VCaP (cell line): ENCODE results near the gene PSMD5.

Source experiments
- H3K27ac ChIP-seq: fragments of 450-650 bp; 2 replicates; pipeline ENCODE4 v1.5.1; 2017
- TF ChIP-seq, protein P1 (sequence below): fragments of 450-650 bp; conservative IDR thresholded peaks from 2 replicates; pipeline ENCODE4 v1.5.1; 2017; ENCODE audit warnings: mild to moderate bottlenecking, moderate library complexity

The PSMD5 gene

DNA sequence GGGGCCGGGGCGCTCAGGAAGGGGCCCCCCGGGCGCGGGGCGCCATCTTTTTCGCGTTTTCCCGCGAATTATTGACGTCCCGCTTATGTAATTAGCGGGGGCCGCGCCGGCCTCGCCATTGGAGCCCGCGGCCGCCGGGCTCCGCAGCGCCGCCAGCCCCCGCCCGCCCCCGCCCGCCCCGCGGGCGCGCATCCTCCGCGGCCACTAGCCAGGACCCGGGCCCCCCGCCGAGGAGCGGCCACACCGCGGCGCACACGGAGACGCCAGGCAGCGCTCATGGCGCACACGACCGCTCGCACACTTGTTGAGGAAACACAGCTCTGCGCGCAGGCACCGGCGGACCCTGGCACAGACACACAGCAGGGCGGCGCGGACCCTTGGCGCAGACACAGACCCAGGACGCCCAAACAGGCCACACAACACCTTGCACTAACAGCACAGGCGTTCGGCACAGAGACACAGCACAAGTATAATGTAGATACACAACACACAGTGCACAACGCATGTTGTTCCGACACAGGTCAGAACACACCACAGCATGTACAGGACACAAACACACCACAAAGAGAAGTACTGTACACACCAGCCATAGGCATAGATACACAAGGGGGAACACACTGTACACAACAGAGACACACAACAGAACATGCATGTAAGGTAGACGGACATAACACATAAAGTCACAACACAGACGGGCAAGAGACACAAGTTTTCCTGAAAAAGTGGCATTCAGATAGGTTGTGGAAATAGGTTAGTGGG is 34.7 kb upstream of the PSMD5 start:
- peak overlapping the region; percentile 94 for H3K27ac ChIP-seq
- TF ChIP-seq, protein P1, sequence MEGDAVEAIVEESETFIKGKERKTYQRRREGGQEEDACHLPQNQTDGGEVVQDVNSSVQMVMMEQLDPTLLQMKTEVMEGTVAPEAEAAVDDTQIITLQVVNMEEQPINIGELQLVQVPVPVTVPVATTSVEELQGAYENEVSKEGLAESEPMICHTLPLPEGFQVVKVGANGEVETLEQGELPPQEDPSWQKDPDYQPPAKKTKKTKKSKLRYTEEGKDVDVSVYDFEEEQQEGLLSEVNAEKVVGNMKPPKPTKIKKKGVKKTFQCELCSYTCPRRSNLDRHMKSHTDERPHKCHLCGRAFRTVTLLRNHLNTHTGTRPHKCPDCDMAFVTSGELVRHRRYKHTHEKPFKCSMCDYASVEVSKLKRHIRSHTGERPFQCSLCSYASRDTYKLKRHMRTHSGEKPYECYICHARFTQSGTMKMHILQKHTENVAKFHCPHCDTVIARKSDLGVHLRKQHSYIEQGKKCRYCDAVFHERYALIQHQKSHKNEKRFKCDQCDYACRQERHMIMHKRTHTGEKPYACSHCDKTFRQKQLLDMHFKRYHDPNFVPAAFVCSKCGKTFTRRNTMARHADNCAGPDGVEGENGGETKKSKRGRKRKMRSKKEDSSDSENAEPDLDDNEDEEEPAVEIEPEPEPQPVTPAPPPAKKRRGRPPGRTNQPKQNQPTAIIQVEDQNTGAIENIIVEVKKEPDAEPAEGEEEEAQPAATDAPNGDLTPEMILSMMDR, result peak; percentile 60

DNA sequence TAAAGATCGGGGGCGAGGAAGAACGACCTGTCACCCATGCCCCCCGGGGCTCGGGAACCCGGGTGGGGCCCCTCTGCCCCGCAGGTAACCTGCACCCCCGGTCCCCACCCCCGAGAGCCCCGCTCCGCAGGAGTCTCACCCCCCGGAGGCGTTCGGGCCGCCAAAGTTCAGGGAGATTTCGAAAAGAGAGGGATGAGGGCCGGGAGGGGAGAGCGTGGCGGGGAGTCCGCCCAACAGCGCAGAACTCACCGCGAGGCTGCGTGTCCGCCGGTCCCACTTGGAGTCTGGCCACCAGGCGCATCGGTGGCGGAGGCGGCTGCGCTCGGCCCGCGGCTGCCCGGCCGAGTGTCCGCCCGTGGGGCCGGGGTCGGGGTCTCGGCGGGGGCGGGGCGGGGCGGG is 34.1 kb upstream of the PSMD5 start, which contains the start of gene PHF19:
Gene PHF19 (minus strand): TSS at position 347 of the 399 bp plus-strand sequence. CDS start 2,447 bp downstream, outside the sequence.
- H3K27ac ChIP-seq, result peak within 1 kb of the TSS; percentile 94
- TF ChIP-seq, protein P1, result no peak

DNA sequence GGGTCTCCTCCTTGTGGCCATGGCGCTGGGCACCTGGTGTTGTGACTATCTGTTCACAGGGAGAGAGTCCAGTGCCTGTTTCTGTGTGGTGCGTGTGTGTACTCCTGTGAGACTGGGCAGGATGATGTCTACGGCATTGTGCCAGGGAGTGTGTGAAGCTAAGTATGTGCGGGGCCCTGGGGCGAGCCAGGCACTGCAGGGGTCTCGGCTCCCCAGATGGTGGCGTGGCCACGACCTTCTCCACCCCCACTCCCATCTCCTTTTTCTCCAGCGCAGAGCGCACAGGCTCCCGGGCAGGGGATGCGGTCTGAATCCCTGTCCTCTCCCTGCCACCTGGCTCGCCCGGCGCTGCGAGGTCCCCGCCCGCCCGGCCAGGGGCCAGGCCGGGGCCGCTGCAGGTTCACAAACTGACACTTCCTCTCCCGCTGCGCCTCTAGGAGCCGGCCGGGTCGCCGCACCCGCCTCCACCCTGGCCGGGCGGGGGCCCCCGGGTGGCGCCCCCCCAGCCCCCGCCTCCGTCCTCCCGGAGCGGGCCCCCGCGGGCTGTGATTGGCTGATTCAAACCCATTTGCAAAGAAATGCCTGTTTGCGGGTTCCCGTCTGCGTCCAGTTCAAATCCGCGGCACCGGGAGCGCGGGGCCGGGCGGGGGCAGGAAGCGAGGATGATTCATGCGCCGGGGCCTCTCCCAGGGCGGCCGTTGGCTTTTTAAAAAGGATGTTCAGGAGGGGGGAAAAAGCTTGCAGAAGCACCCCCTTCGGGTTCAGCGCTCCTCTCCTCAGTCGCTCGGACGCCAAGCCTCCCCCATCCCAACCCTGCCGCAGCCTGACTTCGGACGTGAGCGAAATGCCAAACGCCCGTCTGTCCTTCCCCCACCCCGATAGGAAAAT is 33.5 kb upstream of the PSMD5 start:
- H3K27ac ChIP-seq, result peak overlapping the region; percentile 94
- TF ChIP-seq, protein P1, result peak; percentile 32; the same call in 1 of the 2 replicates

DNA sequence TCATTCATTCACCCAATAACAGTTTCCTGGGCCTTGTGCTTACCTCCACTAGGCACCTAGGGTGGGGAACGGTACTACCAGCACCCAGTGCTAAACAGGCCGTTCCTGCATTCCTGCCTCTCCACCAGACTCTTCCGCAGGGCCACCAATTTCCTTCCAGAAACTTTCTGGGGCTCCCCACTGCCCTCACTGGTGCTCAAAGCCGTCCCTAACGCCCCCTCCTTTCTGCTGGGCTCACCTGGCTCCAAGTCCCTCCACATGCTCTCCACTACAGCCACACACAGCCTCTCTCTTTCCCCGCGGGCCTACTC is 32.9 kb upstream of the PSMD5 start:
- TF ChIP-seq, protein P1, result no peak; the same call in 1 of the 2 replicates
- H3K27ac ChIP-seq, result peak overlapping the region; percentile 94

DNA sequence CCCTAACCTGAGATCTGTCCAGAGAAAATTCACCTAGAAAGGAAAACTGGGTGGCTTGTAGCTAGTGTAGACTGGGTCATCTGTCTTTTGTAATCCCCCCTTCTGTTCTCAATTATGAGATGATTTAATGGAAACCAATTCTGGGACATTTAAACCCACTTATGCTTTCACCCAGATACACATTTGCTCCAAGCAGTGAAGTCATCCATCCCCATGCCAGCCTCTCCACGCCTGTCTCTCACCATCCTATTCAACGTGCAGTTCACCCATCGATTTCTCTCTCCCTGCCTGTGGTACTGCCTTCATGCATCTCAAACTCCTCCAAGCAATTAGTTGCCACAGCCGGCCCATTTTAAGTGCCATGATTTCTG is 32.5 kb upstream of the PSMD5 start:
- H3K27ac ChIP-seq, result peak overlapping the region; percentile 94
- TF ChIP-seq, protein P1, result no peak

DNA sequence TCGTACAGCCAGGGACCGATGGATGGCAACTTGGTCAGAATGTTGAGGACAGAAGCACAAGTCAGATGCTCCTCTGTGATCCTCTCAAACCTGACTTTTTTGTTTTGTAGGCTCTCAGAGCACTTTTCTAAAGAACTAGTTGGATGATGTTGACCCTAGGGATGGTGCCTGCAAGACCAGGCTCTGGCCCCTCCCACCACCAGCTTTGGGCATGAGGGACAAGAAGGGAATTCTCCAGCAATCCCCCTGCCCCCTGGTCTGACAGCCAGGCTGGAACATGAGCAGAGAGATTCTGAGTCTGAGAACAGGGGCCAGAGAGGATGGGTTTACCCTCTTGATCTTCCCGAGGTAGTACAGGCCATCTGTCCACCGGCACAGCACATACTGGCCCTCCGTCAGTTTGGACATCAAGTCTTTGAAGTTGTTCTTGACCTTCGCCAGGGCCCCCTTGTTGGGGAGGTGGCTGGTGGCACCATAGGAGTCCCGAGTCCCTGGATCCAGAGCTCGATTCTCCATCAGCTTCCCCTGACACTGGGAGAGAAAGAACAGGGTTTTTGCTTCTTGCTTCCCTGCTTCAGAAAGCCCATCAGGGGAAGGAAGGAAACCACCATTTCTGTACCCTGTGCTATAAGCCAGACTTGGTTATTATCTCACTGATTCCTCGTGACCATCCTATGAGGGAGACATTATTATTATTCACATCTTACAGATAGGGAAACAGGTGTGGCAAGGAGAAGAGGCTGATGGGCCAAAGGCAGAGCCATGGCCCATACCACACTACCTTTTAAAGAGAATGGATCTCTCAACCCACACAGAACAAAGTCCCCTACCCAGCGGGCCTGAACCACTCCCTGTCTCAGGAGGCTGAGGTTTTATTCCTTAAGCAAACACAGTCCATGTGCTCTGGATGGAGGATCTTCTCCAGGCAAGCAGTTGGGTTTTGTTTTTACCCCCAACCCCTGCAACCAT is 31.8 kb upstream of the PSMD5 start:
- TF ChIP-seq, protein P1, result no peak
- peak overlapping the region; percentile 94; the same call in 1 of the 2 replicates for H3K27ac ChIP-seq
